Urinary bladder (tissue), 2 donors: ENCODE measurements around the gene VIP. TPM values are rescaled to one million over a fixed set of nuclear protein-coding genes. Genes with fewer than 3 reads are reported as not detected.

ENCODE experiments used
- polyA plus RNA-seq: library from polyadenylated mRNA; stranded (reverse); fragments of 200-250 nt; gene quantifications from one replicate; pipeline ENCODE4 v1.2.3, GENCODE V29; 2013
- total RNA-seq: library from RNA; depleted of rRNA; stranded (reverse); fragments of >200 nt; gene quantifications from one replicate; pipeline ENCODE4 v1.2.3, GENCODE V29; 2014
- donor health status: healthy.

Gene VIP
- total and polyA plus RNA-seq, 2 donors: 6.3 to 13.3 TPM

Other genes with a start within 250 kb of the VIP start
- 266 TPM for gene SYNE1, start 113.4 kb upstream of the VIP start, total RNA-seq
- 41.9 TPM for gene SYNE1, start 113.4 kb upstream of the VIP start, polyA plus RNA-seq
- gene MYCT1, start 52.9 kb upstream of the VIP start, total RNA-seq: 25.1 TPM
- gene MYCT1, start 52.9 kb upstream of the VIP start, polyA plus RNA-seq: 10.6 TPM
- 24.1 TPM for gene FBXO5, start 232.2 kb downstream of the VIP start, total RNA-seq
- 3.3 TPM for gene FBXO5, start 232.2 kb downstream of the VIP start, polyA plus RNA-seq